ENCODE data around the gene PNMA8A. TPM values are rescaled to one million over a fixed set of nuclear protein-coding genes. Genes with fewer than 3 reads are reported as not detected.

The PNMA8A gene
- total RNA-seq, 4 donors from 2014 or later = 8.9 to 33.8 (median 19.5) TPM

- intact Hi-C loops (cut with DNase I) = no loop called here
- Histone ChIP-seq H3K9me3 (no peaks in the 10 kb centered on the region), H3K4me1 (no peaks in the 10 kb centered on the region), H3K27me3 (no peaks in the 10 kb centered on the region), H3K36me3 (no peaks in the 10 kb centered on the region), H3K4me3 (replicated peaks in 1 of 3) (no peak overlapping the region), H3K27ac (no peak overlapping the region)
- TF ChIP-seq CTCF (IDR thresholded peaks at IDR 0.05) = no peak
- WGBS, 2 donors = 46 to 63% methylated on average over 3 of the region's 3 CpGs
- no peak for DNase-seq
Measured at GRCh38 chr19:46454244-46454643, 17.1 kb downstream of the PNMA8A start.

- H3K4me1 ChIP-seq = no peaks in the 10 kb centered on the region
- no peaks in the 10 kb centered on the region for H3K27me3 ChIP-seq
- intact Hi-C loops (cut with DNase I) = no loop called here
- H3K36me3 ChIP-seq = no peaks in the 10 kb centered on the region
- peak; percentile 56 to 62 for DNase-seq
- 41 to 60% methylated on average over 6 of the region's 6 CpGs for WGBS, 2 donors
- H3K4me3 ChIP-seq (replicated peaks in 1 of 3) = no peak overlapping the region
- no peaks in the 10 kb centered on the region for H3K9me3 ChIP-seq
- no peak overlapping the region for H3K27ac ChIP-seq
- TF ChIP-seq CTCF (IDR thresholded peaks at IDR 0.05) (no peak), POLR2A (IDR thresholded peaks at IDR 0.05) (no peak)
Measured at GRCh38 chr19:46453661-46454060, 17.7 kb downstream of the PNMA8A start.

- 50 to 62% methylated on average over 4 of the region's 4 CpGs for WGBS, 2 donors
Measured at GRCh38 chr19:46452186-46452585, 19.2 kb downstream of the PNMA8A start.

GRCh38 chr19:46451352-46451751 is 20.0 kb downstream of the PNMA8A start:
- Histone ChIP-seq H3K27ac (no peak overlapping the region), H3K9me3 (no peaks in the 10 kb centered on the region), H3K36me3 (no peaks in the 10 kb centered on the region), H3K4me1 (no peaks in the 10 kb centered on the region), H3K27me3 (no peaks in the 10 kb centered on the region), H3K4me3 (replicated peaks in 1 of 3) (no peak overlapping the region)
- intact Hi-C loops (cut with DNase I) = no loop called here
- DNase-seq = no peak
- no peak for TF ChIP-seq CTCF (IDR thresholded peaks at IDR 0.05)
- TF ChIP-seq POLR2A (IDR thresholded peaks at IDR 0.05) = no peak
- WGBS, 2 donors = 53 to 60% methylated on average over 6 of the region's 6 CpGs

More at GRCh38 chr19:46452186-46452585, 19.2 kb downstream of the PNMA8A start:
- H3K4me1 ChIP-seq = no peaks in the 10 kb centered on the region
- no peak for TF ChIP-seq CTCF (IDR thresholded peaks at IDR 0.05)
- no peak overlapping the region for H3K4me3 ChIP-seq (replicated peaks in 1 of 3)
- intact Hi-C loops (cut with DNase I) = no loop called here
- no peak overlapping the region for H3K27ac ChIP-seq
- no peak for DNase-seq
- H3K36me3 ChIP-seq = no peaks in the 10 kb centered on the region
- no peaks in the 10 kb centered on the region for H3K9me3 ChIP-seq
- H3K27me3 ChIP-seq = no peaks in the 10 kb centered on the region

- H3K4me3 ChIP-seq (replicated peaks in 1 of 3) = no peak overlapping the region
- intact Hi-C loops (cut with DNase I) = no loop called here
- 88 to 90% methylated on average over 5 of the region's 5 CpGs for WGBS, 2 donors
- no peak overlapping the region for H3K27ac ChIP-seq
- H3K27me3 ChIP-seq = no peaks in the 10 kb centered on the region
- H3K9me3 ChIP-seq = no peaks in the 10 kb centered on the region
- H3K4me1 ChIP-seq = no peaks in the 10 kb centered on the region
- H3K36me3 ChIP-seq = no peaks in the 10 kb centered on the region
- DNase-seq = no peak
- TF ChIP-seq POLR2A (IDR thresholded peaks at IDR 0.05) (no peak), CTCF (IDR thresholded peaks at IDR 0.05) (no peak)
Measured at GRCh38 chr19:46450737-46451136, 20.6 kb downstream of the PNMA8A start.

All from thyroid gland (tissue), 4 donors.